Panc1 (cell line): ENCODE measurements around the gene CPPED1. TPM values are rescaled to one million over a fixed set of nuclear protein-coding genes. Genes with fewer than 3 reads are reported as not detected.

Source experiments
- ATAC-seq: fragments of 200-7000 bp; cut with Tn5 transposase; 2 replicates; pipeline ENCODE4 v1.9.1; 2020; ENCODE audit warnings: mild to moderate bottlenecking, moderate library complexity
- BruUV-seq: library from RNA; stranded (reverse); fragments of 400-500 nt; replicated peaks from 2 replicates; lab custom pipeline; 2021; lab: Mats Ljungman, UMichigan
- CTCF ChIA-PET: fragments of 300-600 bp; sonication (Branson Sonifier 250); formaldehyde crosslinking; loops from one replicate; lab custom pipeline; 2022; ENCODE audit warnings: antibody characterized with exemption; lab: Charles Lee
- POLR2A ChIA-PET: fragments of 300-600 bp; sonication (Branson Sonifier 250); formaldehyde crosslinking; loops from one replicate; lab custom pipeline; 2022; ENCODE audit warnings: antibody characterized with exemption; lab: Charles Lee
- DNase-seq: peaks from one replicate; pipeline ENCODE4 v3.0.0-alpha.2; 2010; ENCODE audit warnings: low read depth, low spot score
- H3K27ac ChIP-seq: 2 replicates; pipeline ENCODE4 v1.5.1; 2011; ENCODE audit warnings: mild to moderate bottlenecking, low read length, inconsistent platforms
- H3K27me3 ChIP-seq: fragments of 200-500 bp; sonication (Bioruptor generic); 2 replicates; pipeline ENCODE4 v1.6.0; 2014; ENCODE audit warnings: low read length, inconsistent platforms; ENCODE audit not compliant: control insufficient read depth, insufficient read depth
- H3K36me3 ChIP-seq: fragments of 200-500 bp; sonication (Bioruptor generic); 2 replicates; pipeline ENCODE4 v1.5.1; 2014; ENCODE audit warnings: inconsistent platforms, mild to moderate bottlenecking, low read length, moderate library complexity; ENCODE audit not compliant: control insufficient read depth, insufficient read depth
- H3K4me1 ChIP-seq: 2 replicates; pipeline ENCODE4 v1.5.1; 2011; ENCODE audit warnings: inconsistent platforms, mild to moderate bottlenecking, low read length, moderate library complexity; ENCODE audit not compliant: control insufficient read depth, insufficient read depth
- H3K4me3 ChIP-seq, 2 experiments: 2 replicates each; pipeline ENCODE4 v1.5.1; 2011 to 2012; ENCODE audit warnings: low read depth in 2 of 2, low read length in 2 of 2, mild to moderate bottlenecking in 2 of 2, inconsistent platforms in 1 of 2, moderate library complexity in 1 of 2
- H3K9me3 ChIP-seq: fragments of 200-500 bp; sonication (Bioruptor generic); 2 replicates; pipeline ENCODE4 v1.5.1; 2014; ENCODE audit warnings: low read depth, mild to moderate bottlenecking, inconsistent platforms, low read length, moderate library complexity; ENCODE audit not compliant: control insufficient read depth, insufficient read depth
- POLR2AphosphoS5 ChIP-seq: IDR thresholded peaks from 2 replicates; pipeline ENCODE4 v1.6.1; 2012; ENCODE audit warnings: mild to moderate bottlenecking, low read depth, low read length, moderate library complexity
- REST ChIP-seq, 2 experiments: IDR thresholded peaks; 2 replicates each; pipeline ENCODE4 v1.6.1; 2011 to 2012; ENCODE audit warnings: low read depth in 2 of 2, control low read depth in 1 of 2, low read length in 1 of 2, mild to moderate bottlenecking in 1 of 2, moderate library complexity in 1 of 2; ENCODE audit not compliant: insufficient read depth in 1 of 2
- SIN3A ChIP-seq: IDR thresholded peaks from 2 replicates; pipeline ENCODE4 v1.6.1; 2012; ENCODE audit warnings: low read depth, mild to moderate bottlenecking, low read length, moderate library complexity, borderline replicate concordance; ENCODE audit not compliant: insufficient read depth
- TCF7L2 ChIP-seq: IDR thresholded peaks from 2 replicates; pipeline ENCODE4 v1.6.1; 2011; ENCODE audit warnings: mild to moderate bottlenecking, low read depth, low read length, inconsistent platforms
- in situ Hi-C: cut with HindIII; loops from 2 replicates; pipeline ENCODE4 v1.10.0; 2016; ENCODE audit warnings: low sequenced_read_pairs, low pct_unique_long_range_greater_than_20kb
- intact Hi-C: fragments of 100-400 bp; cut with micrococcal nuclease; formaldehyde crosslinking; loops from one replicate; pipeline ENCODE4 v1.10.0; 2022; ENCODE audit not compliant: unreplicated experiment
- total RNA-seq: library from RNA; stranded (reverse); gene quantifications from one replicate; pipeline ENCODE4 v1.2.1, GENCODE V29; 2021; ENCODE audit not compliant: unreplicated experiment
- TF ChIP-seq, protein P1 (sequence below): fragments of 450-650 bp; IDR thresholded peaks from 2 replicates; pipeline ENCODE4 v1.5.1; 2017; ENCODE audit warnings: mild to moderate bottlenecking

The CPPED1 gene
- total RNA-seq, 1 experiment from 2014 or later: 12.5 TPM

DNA sequence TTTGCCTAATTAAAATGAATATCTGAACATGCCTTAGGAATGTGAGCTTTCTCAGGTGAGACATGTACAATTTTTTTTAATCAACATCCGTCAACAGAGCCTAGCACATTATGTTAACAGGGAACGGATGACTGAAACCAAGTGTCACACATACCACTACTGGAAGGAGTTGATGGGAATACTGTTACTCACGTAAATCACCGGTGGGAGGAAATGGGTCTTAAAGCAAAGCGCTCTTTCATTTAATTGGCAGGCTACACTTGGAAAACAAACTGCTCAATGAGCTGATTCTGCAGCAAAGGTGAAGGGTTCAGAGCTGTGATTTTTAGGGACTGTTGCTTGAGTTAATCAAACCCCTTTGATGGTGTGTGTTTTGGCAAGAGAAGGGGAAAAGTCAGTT, 4.8 kb downstream of the CPPED1 start:
- BruUV-seq: no TSS peak

GRCh38 chr16:12798171-12798570, 5.5 kb downstream of the CPPED1 start:
- no peaks in the 10 kb centered on the region for H3K36me3 ChIP-seq
- no peak overlapping the region for H3K27ac ChIP-seq
- TF ChIP-seq, protein P1, sequence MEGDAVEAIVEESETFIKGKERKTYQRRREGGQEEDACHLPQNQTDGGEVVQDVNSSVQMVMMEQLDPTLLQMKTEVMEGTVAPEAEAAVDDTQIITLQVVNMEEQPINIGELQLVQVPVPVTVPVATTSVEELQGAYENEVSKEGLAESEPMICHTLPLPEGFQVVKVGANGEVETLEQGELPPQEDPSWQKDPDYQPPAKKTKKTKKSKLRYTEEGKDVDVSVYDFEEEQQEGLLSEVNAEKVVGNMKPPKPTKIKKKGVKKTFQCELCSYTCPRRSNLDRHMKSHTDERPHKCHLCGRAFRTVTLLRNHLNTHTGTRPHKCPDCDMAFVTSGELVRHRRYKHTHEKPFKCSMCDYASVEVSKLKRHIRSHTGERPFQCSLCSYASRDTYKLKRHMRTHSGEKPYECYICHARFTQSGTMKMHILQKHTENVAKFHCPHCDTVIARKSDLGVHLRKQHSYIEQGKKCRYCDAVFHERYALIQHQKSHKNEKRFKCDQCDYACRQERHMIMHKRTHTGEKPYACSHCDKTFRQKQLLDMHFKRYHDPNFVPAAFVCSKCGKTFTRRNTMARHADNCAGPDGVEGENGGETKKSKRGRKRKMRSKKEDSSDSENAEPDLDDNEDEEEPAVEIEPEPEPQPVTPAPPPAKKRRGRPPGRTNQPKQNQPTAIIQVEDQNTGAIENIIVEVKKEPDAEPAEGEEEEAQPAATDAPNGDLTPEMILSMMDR: no peak
- TF ChIP-seq TCF7L2: no peak
- ATAC-seq (no peak), DNase-seq (no peak)
- intact Hi-C loops (no loop called here), in situ Hi-C loops (no loop called here)
- no TSS peak for BruUV-seq
- ChIA-PET CTCF (no interaction called here), POLR2A (no interaction called here)
- H3K27me3 ChIP-seq: no peaks in the 10 kb centered on the region
- H3K9me3 ChIP-seq: no peaks in the 10 kb centered on the region
- peaks cover 6% of the 10 kb centered on the region for H3K4me1 ChIP-seq
- H3K4me3 ChIP-seq: no peak overlapping the region

More for the DNA sequence above, 4.8 kb downstream of the CPPED1 start:
- in situ Hi-C loops (no loop called here), intact Hi-C loops (no loop called here)
- H3K27ac ChIP-seq: no peak overlapping the region
- ChIA-PET POLR2A (no interaction called here), CTCF (interaction anchor here (0.7 kb wide), 1 partner anchor 44 kb away, joined by 7 read pairs; no protein-coding TSS in a partner anchor)
- no peak overlapping the region for H3K4me3 ChIP-seq
- TF ChIP-seq, protein P1: no peak
- DNase-seq (no peak), ATAC-seq (no peak)
- no peaks in the 10 kb centered on the region for H3K36me3 ChIP-seq
- H3K4me1 ChIP-seq: peaks cover 6% of the 10 kb centered on the region
- H3K9me3 ChIP-seq: no peaks in the 10 kb centered on the region
- no peaks in the 10 kb centered on the region for H3K27me3 ChIP-seq

DNA sequence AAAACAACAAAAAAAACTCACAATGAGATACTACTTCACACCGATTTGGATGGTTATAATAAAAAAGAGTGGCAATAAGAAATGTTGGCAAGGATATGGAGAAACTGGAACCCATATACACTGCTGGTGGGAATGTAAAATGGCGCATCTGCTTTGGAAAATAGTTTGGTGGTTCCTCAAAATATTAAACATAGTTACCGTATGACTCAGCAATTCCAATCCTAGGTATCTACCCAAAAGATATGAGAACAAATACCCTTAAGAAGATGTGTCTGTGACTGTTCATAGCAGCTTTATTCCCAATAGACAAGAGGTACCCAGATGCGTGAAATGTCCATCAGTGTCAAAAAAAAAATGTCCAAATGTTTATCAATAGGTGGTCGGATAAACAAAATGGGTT, 7.2 kb downstream of the CPPED1 start:
- Histone ChIP-seq H3K27ac (no peak overlapping the region), H3K9me3 (no peaks in the 10 kb centered on the region), H3K27me3 (no peaks in the 10 kb centered on the region), H3K4me3 (no peak overlapping the region), H3K36me3 (no peaks in the 10 kb centered on the region), H3K4me1 (peaks cover 1% of the 10 kb centered on the region)
- no peak for ATAC-seq
- DNase-seq: no peak
- TF ChIP-seq, protein P1: no peak
- no peak for TF ChIP-seq SIN3A
- TF ChIP-seq POLR2AphosphoS5: no peak
- no peak for TF ChIP-seq TCF7L2
- no peak for TF ChIP-seq REST (IDR thresholded peaks at IDR 0.05; ENCODE audit: insufficient read depth in 1 of 2, low read depth in 2 of 2, low read length in 1 of 2)
- CTCF ChIA-PET: no interaction called here
- POLR2A ChIA-PET: no interaction called here
- intact Hi-C loops (no loop called here), in situ Hi-C loops (no loop called here)
- no TSS peak for BruUV-seq
